Panc1 (cell line): ENCODE data around the gene CCDC80. TPM values are rescaled to one million over a fixed set of nuclear protein-coding genes. Genes with fewer than 3 reads are reported as not detected.
A peak's percentile ranks its signal among the peaks of the same experiment; 100 is the strongest.

ENCODE experiments used
- ATAC-seq: fragments of 200-7000 bp; cut with Tn5 transposase; 2 replicates; pipeline ENCODE4 v1.9.1; 2020; ENCODE audit warnings: mild to moderate bottlenecking, moderate library complexity
- BruUV-seq: library from RNA; stranded (reverse); fragments of 400-500 nt; replicated peaks from 2 replicates; lab custom pipeline; 2021; lab: Mats Ljungman, UMichigan
- CTCF ChIA-PET: fragments of 300-600 bp; sonication (Branson Sonifier 250); formaldehyde crosslinking; loops from one replicate; lab custom pipeline; 2022; ENCODE audit warnings: antibody characterized with exemption; lab: Charles Lee
- POLR2A ChIA-PET: fragments of 300-600 bp; sonication (Branson Sonifier 250); formaldehyde crosslinking; loops from one replicate; lab custom pipeline; 2022; ENCODE audit warnings: antibody characterized with exemption; lab: Charles Lee
- DNase-seq: peaks from one replicate; pipeline ENCODE4 v3.0.0-alpha.2; 2010; ENCODE audit warnings: low read depth, low spot score
- H3K27ac ChIP-seq: 2 replicates; pipeline ENCODE4 v1.5.1; 2011; ENCODE audit warnings: mild to moderate bottlenecking, low read length, inconsistent platforms
- H3K27me3 ChIP-seq: fragments of 200-500 bp; sonication (Bioruptor generic); 2 replicates; pipeline ENCODE4 v1.6.0; 2014; ENCODE audit warnings: low read length, inconsistent platforms; ENCODE audit not compliant: control insufficient read depth, insufficient read depth
- H3K36me3 ChIP-seq: fragments of 200-500 bp; sonication (Bioruptor generic); 2 replicates; pipeline ENCODE4 v1.5.1; 2014; ENCODE audit warnings: inconsistent platforms, mild to moderate bottlenecking, low read length, moderate library complexity; ENCODE audit not compliant: control insufficient read depth, insufficient read depth
- H3K4me1 ChIP-seq: 2 replicates; pipeline ENCODE4 v1.5.1; 2011; ENCODE audit warnings: inconsistent platforms, mild to moderate bottlenecking, low read length, moderate library complexity; ENCODE audit not compliant: control insufficient read depth, insufficient read depth
- H3K4me3 ChIP-seq, 2 experiments: 2 replicates each; pipeline ENCODE4 v1.5.1; 2011 to 2012; ENCODE audit warnings: low read depth in 2 of 2, low read length in 2 of 2, mild to moderate bottlenecking in 2 of 2, inconsistent platforms in 1 of 2, moderate library complexity in 1 of 2
- H3K9me3 ChIP-seq: fragments of 200-500 bp; sonication (Bioruptor generic); 2 replicates; pipeline ENCODE4 v1.5.1; 2014; ENCODE audit warnings: low read depth, mild to moderate bottlenecking, inconsistent platforms, low read length, moderate library complexity; ENCODE audit not compliant: control insufficient read depth, insufficient read depth
- CTCF ChIP-seq: fragments of 450-650 bp; IDR thresholded peaks from 2 replicates; pipeline ENCODE4 v1.5.1; 2017; ENCODE audit warnings: mild to moderate bottlenecking
- POLR2AphosphoS5 ChIP-seq: IDR thresholded peaks from 2 replicates; pipeline ENCODE4 v1.6.1; 2012; ENCODE audit warnings: mild to moderate bottlenecking, low read depth, low read length, moderate library complexity
- REST ChIP-seq, 2 experiments: IDR thresholded peaks; 2 replicates each; pipeline ENCODE4 v1.6.1; 2011 to 2012; ENCODE audit warnings: low read depth in 2 of 2, control low read depth in 1 of 2, low read length in 1 of 2, mild to moderate bottlenecking in 1 of 2, moderate library complexity in 1 of 2; ENCODE audit not compliant: insufficient read depth in 1 of 2
- SIN3A ChIP-seq: IDR thresholded peaks from 2 replicates; pipeline ENCODE4 v1.6.1; 2012; ENCODE audit warnings: low read depth, mild to moderate bottlenecking, low read length, moderate library complexity, borderline replicate concordance; ENCODE audit not compliant: insufficient read depth
- TCF7L2 ChIP-seq: IDR thresholded peaks from 2 replicates; pipeline ENCODE4 v1.6.1; 2011; ENCODE audit warnings: mild to moderate bottlenecking, low read depth, low read length, inconsistent platforms
- in situ Hi-C: cut with HindIII; loops from 2 replicates; pipeline ENCODE4 v1.10.0; 2016; ENCODE audit warnings: low sequenced_read_pairs, low pct_unique_long_range_greater_than_20kb
- intact Hi-C: fragments of 100-400 bp; cut with micrococcal nuclease; formaldehyde crosslinking; loops from one replicate; pipeline ENCODE4 v1.10.0; 2022; ENCODE audit not compliant: unreplicated experiment
- total RNA-seq: library from RNA; stranded (reverse); gene quantifications from one replicate; pipeline ENCODE4 v1.2.1, GENCODE V29; 2021; ENCODE audit not compliant: unreplicated experiment

Gene CCDC80
- total RNA-seq, 1 experiment from 2014 or later: 0.64 TPM

- H3K4me1 ChIP-seq: no peaks in the 10 kb centered on the region
- H3K4me3 ChIP-seq: no peak overlapping the region
- TF ChIP-seq CTCF: peak; percentile 32
- TF ChIP-seq REST (IDR thresholded peaks at IDR 0.05; ENCODE audit: insufficient read depth in 1 of 2, low read depth in 2 of 2, low read length in 1 of 2): no peak
- no peak for TF ChIP-seq TCF7L2
- no peak for TF ChIP-seq SIN3A
- no peak for TF ChIP-seq POLR2AphosphoS5
- intact Hi-C loops: no loop called here
- no peaks in the 10 kb centered on the region for H3K9me3 ChIP-seq
- DNase-seq (no peak), ATAC-seq (no peak)
- BruUV-seq: no TSS peak
- H3K27ac ChIP-seq: no peak overlapping the region
- in situ Hi-C loops: no loop called here
- POLR2A ChIA-PET: no interaction called here
- no peaks in the 10 kb centered on the region for H3K36me3 ChIP-seq
- CTCF ChIA-PET: no interaction called here
- no peaks in the 10 kb centered on the region for H3K27me3 ChIP-seq
Observed at GRCh38 chr3:112654979-112655378, 14.0 kb upstream of the CCDC80 start.

- intact Hi-C loops (no loop called here), in situ Hi-C loops (no loop called here)
- ChIA-PET POLR2A (no interaction called here), CTCF (no interaction called here)
- H3K4me1 ChIP-seq: no peaks in the 10 kb centered on the region
- no peak overlapping the region for H3K4me3 ChIP-seq
- no peak for ATAC-seq
- TF ChIP-seq REST (IDR thresholded peaks at IDR 0.05; ENCODE audit: insufficient read depth in 1 of 2, low read depth in 2 of 2, low read length in 1 of 2) (no peak), SIN3A (no peak), CTCF (no peak), TCF7L2 (no peak), POLR2AphosphoS5 (no peak)
- DNase-seq: no peak
- no peaks in the 10 kb centered on the region for H3K27me3 ChIP-seq
- no TSS peak for BruUV-seq
- H3K9me3 ChIP-seq: no peaks in the 10 kb centered on the region
- H3K36me3 ChIP-seq: no peaks in the 10 kb centered on the region
- no peak overlapping the region for H3K27ac ChIP-seq
Observed at GRCh38 chr3:112654492-112654891, 13.5 kb upstream of the CCDC80 start.
